A673 (cell line): ENCODE data around the gene KIF1A.

ENCODE experiments used
- EZH2 ChIP-seq: fragments of 200-600 bp; sonication (generic); IDR thresholded peaks from 2 replicates; pipeline ENCODE4 v1.6.1; 2017; ENCODE audit warnings: borderline replicate concordance, low read depth, mild to moderate bottlenecking, mixed read lengths, antibody characterized with exemption, low read length; ENCODE audit not compliant: poor library complexity, severe bottlenecking
- TF ChIP-seq, protein P1 (sequence below): fragments of 300-800, 200-600 bp; sonication (generic); conservative IDR thresholded peaks from 2 replicates; pipeline ENCODE4 v1.5.1; 2017; ENCODE audit warnings: low read depth, mild to moderate bottlenecking, antibody characterized with exemption, low read length, moderate library complexity, mixed read lengths

DNA sequence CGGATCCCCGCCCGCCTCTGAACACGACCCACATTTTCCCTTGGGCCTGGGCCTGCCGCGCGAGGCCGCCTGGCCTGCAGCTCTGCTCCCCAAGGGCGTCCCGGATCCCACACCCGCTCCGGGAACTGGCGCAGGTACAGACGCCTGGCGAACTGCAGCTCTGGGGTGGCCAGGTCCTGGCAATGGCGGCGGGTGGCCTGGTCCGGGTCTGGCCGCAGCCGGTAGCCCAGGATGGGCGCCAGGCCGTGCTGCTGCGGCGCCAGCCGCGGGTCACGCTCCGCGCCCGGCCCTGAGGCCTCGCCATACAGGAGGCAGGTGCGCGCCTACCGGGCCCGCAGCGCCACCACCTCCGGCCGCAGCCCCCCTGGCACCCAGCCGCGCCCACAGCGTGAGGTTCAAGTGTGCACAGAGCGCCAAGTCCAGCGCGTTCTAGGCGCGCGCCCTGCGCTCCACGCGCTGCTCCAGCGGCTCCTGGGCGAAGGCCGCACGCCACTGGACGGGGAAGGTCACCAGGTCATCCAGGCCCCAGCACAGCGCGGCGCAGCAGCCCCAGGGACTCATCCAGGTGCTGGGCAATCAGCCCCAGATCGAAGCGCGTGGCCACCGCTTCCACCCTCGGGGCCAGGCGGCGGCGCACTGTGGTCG lies 118.8 kb downstream of the KIF1A start:
- TF ChIP-seq, protein P1, sequence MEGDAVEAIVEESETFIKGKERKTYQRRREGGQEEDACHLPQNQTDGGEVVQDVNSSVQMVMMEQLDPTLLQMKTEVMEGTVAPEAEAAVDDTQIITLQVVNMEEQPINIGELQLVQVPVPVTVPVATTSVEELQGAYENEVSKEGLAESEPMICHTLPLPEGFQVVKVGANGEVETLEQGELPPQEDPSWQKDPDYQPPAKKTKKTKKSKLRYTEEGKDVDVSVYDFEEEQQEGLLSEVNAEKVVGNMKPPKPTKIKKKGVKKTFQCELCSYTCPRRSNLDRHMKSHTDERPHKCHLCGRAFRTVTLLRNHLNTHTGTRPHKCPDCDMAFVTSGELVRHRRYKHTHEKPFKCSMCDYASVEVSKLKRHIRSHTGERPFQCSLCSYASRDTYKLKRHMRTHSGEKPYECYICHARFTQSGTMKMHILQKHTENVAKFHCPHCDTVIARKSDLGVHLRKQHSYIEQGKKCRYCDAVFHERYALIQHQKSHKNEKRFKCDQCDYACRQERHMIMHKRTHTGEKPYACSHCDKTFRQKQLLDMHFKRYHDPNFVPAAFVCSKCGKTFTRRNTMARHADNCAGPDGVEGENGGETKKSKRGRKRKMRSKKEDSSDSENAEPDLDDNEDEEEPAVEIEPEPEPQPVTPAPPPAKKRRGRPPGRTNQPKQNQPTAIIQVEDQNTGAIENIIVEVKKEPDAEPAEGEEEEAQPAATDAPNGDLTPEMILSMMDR, result no peak
- TF ChIP-seq EZH2, result no peak
